22Rv1 (cell line): ENCODE results near the gene NCKAP1.

Source experiments
- H3K27ac ChIP-seq: fragments of 450-650 bp; 2 replicates; pipeline ENCODE4 v1.5.1; 2017
- ZFX ChIP-seq: fragments of 450-650 bp; IDR thresholded peaks from 2 replicates; pipeline ENCODE4 v1.6.1; 2017; ENCODE audit warnings: antibody characterized with exemption, borderline replicate concordance
- TF ChIP-seq, protein P1 (sequence below): fragments of 450-650 bp; IDR thresholded peaks from 2 replicates; pipeline ENCODE4 v1.5.1; 2017; ENCODE audit warnings: mild to moderate bottlenecking

Gene NCKAP1

DNA sequence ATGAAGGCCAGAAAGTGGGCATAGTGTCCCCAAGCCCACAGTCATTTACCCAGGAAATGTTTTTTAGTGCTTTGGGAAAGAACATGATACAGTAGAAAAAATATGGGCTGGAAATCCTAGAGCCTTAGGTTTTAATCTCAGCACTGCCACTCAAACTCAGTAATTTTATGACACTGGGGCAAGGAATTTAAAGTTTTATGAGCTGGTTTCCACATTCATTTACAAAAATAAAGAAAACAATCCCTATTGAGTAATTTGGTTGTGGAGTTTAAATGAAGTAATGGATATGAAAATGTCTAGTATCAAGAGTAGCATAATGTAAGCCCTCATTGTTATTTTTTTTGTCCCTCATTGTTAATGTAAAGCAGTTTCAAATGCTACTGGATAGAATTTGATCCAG lies 120.3 kb downstream of the NCKAP1 start:
- H3K27ac ChIP-seq, result no peak overlapping the region
- no peak for TF ChIP-seq ZFX
- TF ChIP-seq, protein P1, sequence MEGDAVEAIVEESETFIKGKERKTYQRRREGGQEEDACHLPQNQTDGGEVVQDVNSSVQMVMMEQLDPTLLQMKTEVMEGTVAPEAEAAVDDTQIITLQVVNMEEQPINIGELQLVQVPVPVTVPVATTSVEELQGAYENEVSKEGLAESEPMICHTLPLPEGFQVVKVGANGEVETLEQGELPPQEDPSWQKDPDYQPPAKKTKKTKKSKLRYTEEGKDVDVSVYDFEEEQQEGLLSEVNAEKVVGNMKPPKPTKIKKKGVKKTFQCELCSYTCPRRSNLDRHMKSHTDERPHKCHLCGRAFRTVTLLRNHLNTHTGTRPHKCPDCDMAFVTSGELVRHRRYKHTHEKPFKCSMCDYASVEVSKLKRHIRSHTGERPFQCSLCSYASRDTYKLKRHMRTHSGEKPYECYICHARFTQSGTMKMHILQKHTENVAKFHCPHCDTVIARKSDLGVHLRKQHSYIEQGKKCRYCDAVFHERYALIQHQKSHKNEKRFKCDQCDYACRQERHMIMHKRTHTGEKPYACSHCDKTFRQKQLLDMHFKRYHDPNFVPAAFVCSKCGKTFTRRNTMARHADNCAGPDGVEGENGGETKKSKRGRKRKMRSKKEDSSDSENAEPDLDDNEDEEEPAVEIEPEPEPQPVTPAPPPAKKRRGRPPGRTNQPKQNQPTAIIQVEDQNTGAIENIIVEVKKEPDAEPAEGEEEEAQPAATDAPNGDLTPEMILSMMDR, result no peak

DNA sequence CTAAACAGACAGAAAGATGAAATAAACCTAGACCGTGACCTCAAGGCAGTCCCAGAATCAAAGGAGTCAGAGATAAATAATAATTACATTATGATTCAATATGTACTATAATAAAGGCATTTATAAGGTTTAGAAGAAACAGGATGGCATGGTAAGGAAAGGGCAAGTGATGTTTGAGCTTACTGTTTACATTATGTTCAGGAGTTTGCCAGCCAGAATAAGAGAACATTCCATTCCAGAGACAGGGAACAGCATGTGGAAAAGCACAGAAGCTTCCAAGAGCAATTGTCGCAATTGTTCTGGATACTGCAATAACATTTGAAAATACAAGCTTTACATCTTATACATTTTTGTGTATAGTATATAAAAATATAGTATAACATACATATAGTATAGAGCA lies 121.8 kb downstream of the NCKAP1 start:
- H3K27ac ChIP-seq, result no peak overlapping the region
- TF ChIP-seq, protein P1, result no peak
- TF ChIP-seq ZFX, result no peak

DNA sequence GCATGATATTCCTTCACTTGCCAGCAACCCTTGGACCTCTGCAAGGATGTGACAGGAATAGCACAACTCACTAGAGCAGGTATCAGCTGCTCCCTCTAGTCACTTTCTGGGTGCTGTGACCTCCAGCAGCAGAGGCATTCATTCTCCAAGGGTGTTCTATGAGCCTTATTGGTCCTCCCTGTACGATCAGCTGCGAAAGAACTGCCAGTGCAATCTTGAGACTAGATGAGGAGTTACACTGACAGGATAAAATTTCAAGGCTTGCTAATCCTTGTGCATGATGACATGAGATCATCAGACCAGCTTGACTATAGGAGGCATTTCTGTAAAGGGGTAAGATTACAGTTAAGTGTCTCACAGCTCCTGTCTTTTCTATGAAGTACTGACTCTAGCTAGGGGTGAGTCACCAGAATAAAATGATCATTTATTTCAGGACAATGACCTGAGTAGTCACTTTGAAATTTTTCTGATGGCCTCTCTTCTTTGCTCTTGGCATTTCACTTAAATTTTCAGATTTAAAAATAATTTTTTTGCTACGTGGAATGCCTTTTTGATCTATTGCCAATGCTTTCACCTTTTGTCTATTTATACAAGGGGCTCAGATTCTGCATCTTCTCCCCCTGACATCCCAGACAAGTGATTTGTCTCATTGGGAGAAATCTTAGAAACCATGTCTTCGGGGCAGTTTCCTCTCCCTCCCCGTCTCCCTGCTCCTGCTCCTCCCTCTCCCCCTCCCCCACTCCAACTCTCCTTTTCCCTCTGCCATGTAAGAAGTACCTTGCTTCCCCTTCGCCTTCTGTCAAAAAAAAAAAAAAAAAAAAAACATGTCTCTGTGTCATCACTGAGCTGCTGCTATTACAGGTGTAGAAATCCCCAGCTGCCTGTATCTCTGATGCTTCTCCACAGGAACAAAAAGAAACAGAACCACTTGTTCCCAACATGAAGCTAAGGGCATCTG lies 122.6 kb downstream of the NCKAP1 start:
- no peak for TF ChIP-seq ZFX
- TF ChIP-seq, protein P1, result no peak
- H3K27ac ChIP-seq, result no peak overlapping the region

DNA sequence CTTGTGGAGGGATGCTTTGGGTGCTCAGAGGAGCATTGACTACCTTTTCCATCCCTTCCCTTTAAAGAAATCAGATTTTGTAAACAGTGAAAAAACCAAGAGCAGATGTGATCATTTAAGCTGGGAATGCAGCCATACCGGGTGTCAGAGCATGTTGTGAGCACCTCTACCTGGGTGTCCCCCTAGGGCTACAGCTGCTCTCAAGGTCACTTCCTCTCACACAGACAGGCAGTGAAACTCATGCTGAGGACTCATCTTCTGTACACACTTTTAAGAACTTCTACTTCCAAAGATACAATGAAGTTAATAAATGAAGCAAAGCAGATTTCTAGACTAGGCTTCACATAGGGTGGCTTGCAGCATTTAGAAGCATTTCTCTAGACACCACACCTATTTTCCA lies 123.4 kb downstream of the NCKAP1 start:
- H3K27ac ChIP-seq, result no peak overlapping the region
- TF ChIP-seq, protein P1, result no peak
- TF ChIP-seq ZFX, result no peak

DNA sequence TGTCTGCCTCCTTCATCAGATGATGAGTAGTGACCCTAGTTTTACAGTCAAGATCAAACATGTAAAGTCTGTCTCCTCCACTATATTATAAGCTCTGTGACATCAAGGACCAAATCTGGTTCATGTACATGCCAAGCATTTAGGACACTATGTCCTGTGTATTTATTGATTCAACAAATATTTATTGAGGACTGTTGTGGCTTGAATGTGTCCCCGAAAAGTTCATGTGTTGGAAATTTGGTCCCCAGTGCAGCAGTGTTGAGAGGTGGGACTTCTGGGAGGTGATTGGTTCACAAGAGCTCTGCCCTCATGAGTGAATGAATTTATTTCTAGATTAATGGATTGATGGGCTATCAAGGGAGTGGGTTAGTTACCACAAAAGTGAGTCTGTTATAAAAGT lies 125.2 kb downstream of the NCKAP1 start:
- H3K27ac ChIP-seq, result no peak overlapping the region
- no peak for TF ChIP-seq ZFX
- TF ChIP-seq, protein P1, result no peak

DNA sequence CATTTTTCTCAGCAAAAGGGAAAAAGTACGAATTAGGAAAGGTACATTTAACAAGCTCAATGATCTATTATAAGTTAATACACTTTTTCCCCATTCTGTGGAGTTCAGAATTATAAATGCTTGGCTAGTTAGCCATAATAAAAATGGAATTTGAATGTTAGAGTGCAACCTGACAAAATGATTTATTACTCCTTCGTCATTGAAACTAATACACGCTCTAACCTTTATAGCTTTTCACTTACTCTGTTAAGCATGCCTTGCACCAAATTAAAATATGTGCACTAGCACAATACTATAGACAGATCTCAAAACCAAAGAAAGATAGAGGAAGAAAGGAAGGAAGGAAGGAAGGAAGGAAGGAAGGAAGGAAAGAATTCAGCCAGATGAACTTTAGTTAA lies 125.7 kb downstream of the NCKAP1 start:
- no peak overlapping the region for H3K27ac ChIP-seq
- TF ChIP-seq, protein P1, result no peak
- no peak for TF ChIP-seq ZFX

DNA sequence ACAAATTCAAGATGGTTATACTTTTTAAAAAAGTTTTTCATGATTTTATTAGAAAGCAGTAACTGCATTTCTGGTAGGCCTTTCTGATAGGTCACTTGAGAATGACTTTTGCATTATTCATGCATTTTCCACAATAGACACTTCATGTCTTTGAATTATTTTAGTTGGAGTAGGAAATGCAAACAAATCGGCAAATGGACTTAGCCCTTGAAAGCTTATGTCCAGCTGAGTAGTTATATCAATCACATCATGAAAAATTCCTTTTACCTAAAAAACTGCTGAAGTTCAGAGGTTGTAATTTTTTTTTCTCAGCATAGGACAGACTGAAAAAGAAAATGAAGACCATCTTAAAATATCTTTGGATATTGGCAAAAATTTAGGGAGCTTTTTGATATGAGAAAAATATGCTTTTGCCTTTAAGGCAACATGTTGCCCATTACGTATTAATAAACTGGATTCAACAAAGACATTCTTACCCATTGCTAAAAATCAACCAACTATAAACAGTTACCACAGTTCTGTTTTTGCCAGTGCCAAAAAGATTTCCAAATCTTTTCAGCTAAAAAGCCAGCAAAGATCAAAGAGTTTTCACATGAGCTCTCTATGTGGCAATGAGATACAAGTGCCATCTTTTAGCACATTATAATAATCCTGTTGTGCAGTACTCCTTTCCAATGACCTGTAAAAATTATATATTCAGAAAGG lies 126.3 kb downstream of the NCKAP1 start:
- H3K27ac ChIP-seq, result no peak overlapping the region
- no peak for TF ChIP-seq ZFX
- TF ChIP-seq, protein P1, result no peak
